HEK293 (cell line): ENCODE results near the gene RHOT2.

Experiments used
- CTCF ChIA-PET: fragments of 350-600 bp; formaldehyde crosslinking; extraction: SDS; loops from one replicate; lab custom pipeline; 2021; ENCODE audit warnings: antibody characterized with exemption; lab: Yijun Ruan, JAX
- POLR2A ChIA-PET: fragments of 300-600 bp; formaldehyde crosslinking; extraction: SDS; loops from one replicate; lab custom pipeline; 2020; ENCODE audit warnings: antibody characterized with exemption, inconsistent platforms; lab: Yijun Ruan, JAX
- H3K27ac ChIP-seq: fragments of 200-500 bp; sonication (Bioruptor generic); 2 replicates; pipeline ENCODE4 v1.5.1; 2014; ENCODE audit warnings: low read depth, low read length, control low read depth, inconsistent platforms; ENCODE audit errors: extremely low read depth
- H3K36me3 ChIP-seq, 2 experiments: fragments of 200-500 bp in 1 of 2; sonication (Bioruptor generic) in 1 of 2; 1 replicate in 1 of 2; 2 replicates in 1 of 2; pipeline ENCODE4 v1.5.1; 2014 to 2017; ENCODE audit warnings: inconsistent platforms in 2 of 2, low read length in 2 of 2; ENCODE audit not compliant: control insufficient read depth in 2 of 2, insufficient read depth in 1 of 2
- H3K4me1 ChIP-seq: fragments of 200-500 bp; sonication (Bioruptor generic); 2 replicates; pipeline ENCODE4 v1.5.1; 2014; ENCODE audit warnings: mild to moderate bottlenecking, low read length, inconsistent platforms; ENCODE audit not compliant: control insufficient read depth, insufficient read depth
- H3K4me3 ChIP-seq: 2 replicates; pipeline ENCODE4 v1.5.1; 2011; ENCODE audit warnings: low read depth, mild to moderate bottlenecking, control low read depth, low read length, moderate library complexity
- H3K9me3 ChIP-seq: fragments of 200-500 bp; sonication (Bioruptor generic); 2 replicates; pipeline ENCODE4 v1.5.1; 2014; ENCODE audit warnings: low read depth, low read length, inconsistent platforms; ENCODE audit not compliant: control insufficient read depth, insufficient read depth
- EGR2 ChIP-seq: fragments of 450-650 bp; formaldehyde crosslinking; IDR thresholded peaks from 2 replicates; pipeline ENCODE4 v1.5.1; 2016; ENCODE audit warnings: low read depth, missing biosample characterization, missing genetic modification characterization
- GFI1B ChIP-seq: fragments of 450-650 bp; formaldehyde crosslinking; IDR thresholded peaks from 2 replicates; pipeline ENCODE4 v1.5.1; 2016; ENCODE audit warnings: missing biosample characterization, missing genetic modification characterization
- GLIS2 ChIP-seq: fragments of 450-650 bp; formaldehyde crosslinking; IDR thresholded peaks from 2 replicates; pipeline ENCODE4 v1.5.1; 2016; ENCODE audit warnings: missing biosample characterization, missing genetic modification characterization
- KLF8 ChIP-seq: fragments of 450-650 bp; formaldehyde crosslinking; IDR thresholded peaks from 2 replicates; pipeline ENCODE4 v1.5.1; 2016; ENCODE audit warnings: missing biosample characterization, missing genetic modification characterization
- MEIS1 ChIP-seq: sonication (generic); formaldehyde crosslinking; IDR thresholded peaks from 2 replicates; pipeline ENCODE4 v1.8.1; 2022; ENCODE audit warnings: missing genetic modification reagents, mild to moderate bottlenecking, borderline replicate concordance
- PATZ1 ChIP-seq: fragments of 450-650 bp; formaldehyde crosslinking; IDR thresholded peaks from 2 replicates; pipeline ENCODE4 v1.5.1; 2016; ENCODE audit warnings: missing biosample characterization, missing genetic modification characterization
- PRDM10 ChIP-seq: fragments of 450-650 bp; formaldehyde crosslinking; IDR thresholded peaks from 2 replicates; pipeline ENCODE4 v1.5.1; 2016; ENCODE audit warnings: missing biosample characterization, missing genetic modification characterization
- RBAK ChIP-seq: fragments of 450-650 bp; formaldehyde crosslinking; IDR thresholded peaks from 2 replicates; pipeline ENCODE4 v1.5.1; 2016; ENCODE audit warnings: missing biosample characterization, missing genetic modification characterization
- ZBTB6 ChIP-seq: fragments of 450-650 bp; formaldehyde crosslinking; IDR thresholded peaks from 2 replicates; pipeline ENCODE4 v1.5.1; 2017; ENCODE audit warnings: missing biosample characterization, missing genetic modification characterization
- ZEB2 ChIP-seq: fragments of 450-650 bp; formaldehyde crosslinking; IDR thresholded peaks from 2 replicates; pipeline ENCODE4 v1.5.1; 2016; ENCODE audit warnings: missing biosample characterization, missing genetic modification characterization
- ZFHX2 ChIP-seq: fragments of 450-650 bp; formaldehyde crosslinking; conservative IDR thresholded peaks from 2 replicates; pipeline ENCODE4 v1.5.1; 2016; ENCODE audit warnings: missing biosample characterization, missing genetic modification characterization
- ZNF10 ChIP-seq: fragments of 450-650 bp; formaldehyde crosslinking; IDR thresholded peaks from 2 replicates; pipeline ENCODE4 v1.5.1; 2017; ENCODE audit warnings: missing biosample characterization, missing genetic modification characterization
- ZNF19 ChIP-seq: fragments of 450-650 bp; formaldehyde crosslinking; IDR thresholded peaks from 2 replicates; pipeline ENCODE4; 2016; ENCODE audit warnings: missing biosample characterization, missing genetic modification characterization, low read depth
- ZNF221 ChIP-seq: fragments of 450-650 bp; formaldehyde crosslinking; IDR thresholded peaks from 2 replicates; pipeline ENCODE4 v1.5.1; 2017; ENCODE audit warnings: missing biosample characterization, missing genetic modification characterization, borderline replicate concordance
- ZNF23 ChIP-seq: fragments of 450-650 bp; formaldehyde crosslinking; IDR thresholded peaks from 2 replicates; pipeline ENCODE4 v1.5.1; 2016; ENCODE audit warnings: missing biosample characterization, missing genetic modification characterization, borderline replicate concordance
- ZNF350 ChIP-seq: fragments of 450-650 bp; formaldehyde crosslinking; IDR thresholded peaks from 2 replicates; pipeline ENCODE4 v1.5.0; 2017; ENCODE audit warnings: missing biosample characterization, mild to moderate bottlenecking, missing genetic modification characterization
- ZNF398 ChIP-seq: fragments of 450-650 bp; formaldehyde crosslinking; IDR thresholded peaks from 2 replicates; pipeline ENCODE4 v1.5.1; 2017; ENCODE audit warnings: missing biosample characterization, missing genetic modification characterization
- ZNF423 ChIP-seq: fragments of 450-650 bp; formaldehyde crosslinking; IDR thresholded peaks from 2 replicates; pipeline ENCODE4 v1.5.1; 2016; ENCODE audit warnings: missing biosample characterization, missing genetic modification characterization
- ZNF426 ChIP-seq: fragments of 450-650 bp; formaldehyde crosslinking; IDR thresholded peaks from 2 replicates; pipeline ENCODE4 v1.5.1; 2017; ENCODE audit warnings: missing biosample characterization, missing genetic modification characterization, mild to moderate bottlenecking, inconsistent platforms, moderate library complexity
- ZNF843 ChIP-seq: fragments of 450-650 bp; formaldehyde crosslinking; IDR thresholded peaks from 2 replicates; pipeline ENCODE4 v1.5.1; 2016; ENCODE audit warnings: missing biosample characterization, missing genetic modification characterization

RHOT2 gene

GRCh38 chr16:677316-678190 is 9.6 kb downstream of the RHOT2 start:
- no peak overlapping the region for H3K4me3 ChIP-seq
- no peak overlapping the region for H3K27ac ChIP-seq
- peaks cover 14% of the 10 kb centered on the region; the same call in 1 of the 2 replicates for H3K4me1 ChIP-seq
- TF ChIP-seq ZBTB6 (tag by site-specific recombination), result peak; percentile 79; the same call in 1 of the 2 replicates
- TF ChIP-seq ZNF423 (tag by site-specific recombination), result no peak
- 0 out of 2 replicates have a peak, but pooled peaks have one; percentile 20 for TF ChIP-seq ZFHX2 (tag by site-specific recombination)
- TF ChIP-seq ZNF10, result no peak
- TF ChIP-seq PRDM10, result no peak
- TF ChIP-seq KLF8 (tag by site-specific recombination), result peak; percentile 63; the same call in 1 of the 2 replicates
- 0 out of 2 replicates have a peak, but pooled peaks have one; percentile 30 for TF ChIP-seq GLIS2 (tag by site-specific recombination)
- peak; percentile 37; the same call in 1 of the 2 replicates for TF ChIP-seq ZEB2
- peak; percentile 29; the same call in 1 of the 2 replicates for TF ChIP-seq PATZ1
- no peaks in the 10 kb centered on the region for H3K9me3 ChIP-seq
- POLR2A ChIA-PET, result interaction anchor here (1.6 to 2.6 kb wide), 3 partner anchors 10 to 13 kb away, joined by 4 to 10 read pairs (median 10); partner anchors contain the start of genes RHOT2 and WDR24
- CTCF ChIA-PET, result interaction anchor here (1.1 to 1.7 kb wide), 2 partner anchors 9 to 11 kb away, joined by 4 to 6 read pairs; partner anchors contain the start of gene RHOT2
- H3K36me3 ChIP-seq, result peaks cover 3 to 44% of the 10 kb centered on the region in 2 experiments; a peak in 1 of 3 replicates

- peak overlapping the region; percentile 65 for H3K27ac ChIP-seq
- POLR2A ChIA-PET, result interaction anchor here (1.2 to 5.4 kb wide), 3 partner anchors 9 to 46 kb away, joined by 4 to 57 read pairs (median 4); partner anchors contain the start of genes RHOT2 and WDR24
- no peak for TF ChIP-seq ZNF843 (tag by site-specific recombination)
- no peak for TF ChIP-seq ZNF398 (tag by site-specific recombination)
- no peak for TF ChIP-seq KLF8 (tag by site-specific recombination)
- no peak for TF ChIP-seq MEIS1 (CRISPR knock-in tag)
- peak; percentile 33; the same call in 1 of the 2 replicates for TF ChIP-seq PATZ1
- TF ChIP-seq ZNF23 (tag by site-specific recombination), result no peak
- no peak for TF ChIP-seq RBAK (tag by site-specific recombination)
- no peak for TF ChIP-seq GFI1B (tag by site-specific recombination)
- no peak for TF ChIP-seq ZNF426 (tag by site-specific recombination)
- TF ChIP-seq ZNF350 (tag by site-specific recombination), result no peak
- TF ChIP-seq ZNF221 (tag by site-specific recombination), result no peak
- TF ChIP-seq EGR2, result peak; percentile 10; the same call in 1 of the 2 replicates
- no peak for TF ChIP-seq ZNF19 (tag by site-specific recombination)
Measured at GRCh38 chr16:678209-678857, 10.4 kb downstream of the RHOT2 start.

More at GRCh38 chr16:678209-678857, 10.4 kb downstream of the RHOT2 start:
- Histone ChIP-seq H3K4me3 (no peak overlapping the region), H3K36me3 (peaks cover 3 to 44% of the 10 kb centered on the region in 2 experiments; a peak in 1 of 3 replicates), H3K4me1 (peaks cover 14% of the 10 kb centered on the region; the same call in 1 of the 2 replicates), H3K9me3 (no peaks in the 10 kb centered on the region)
- CTCF ChIA-PET, result interaction anchor here (1.7 kb wide), 1 partner anchor 10 kb away, joined by 4 read pairs; the partner anchor contains the start of gene RHOT2
